Hindlimb muscle (tissue), 1 donor: ENCODE data around the gene NTMT2. TPM values are rescaled to one million over a fixed set of nuclear protein-coding genes. Genes with fewer than 3 reads are reported as not detected.
A peak's percentile ranks its signal among the peaks of the same experiment; 100 is the strongest.
"Not testable (repeated sequence)": the region's sequence is repeated elsewhere in the genome, so short reads cannot be mapped to it uniquely, and the experiment has no call there.

Experiments used
- DNase-seq: peaks from one replicate; pipeline ENCODE4 v3.0.0-alpha.2; 2013
- polyA plus RNA-seq: library from polyadenylated mRNA; unstranded; fragments of 120-200 nt; gene quantifications from one replicate; pipeline ENCODE4 v1.2.1, GENCODE V29; 2013; ENCODE audit not compliant: insufficient read length

NTMT2 gene
- polyA plus RNA-seq, result 10.6 TPM

GRCh38 chr1:170145770-170146676 is at the start of gene NTMT2:
NTMT2 (plus strand) TSS chr1:170145959; CDS start chr1:170146108, 149 bp downstream.
- no peak for DNase-seq

- no peak for DNase-seq
Measured at GRCh38 chr1:170095976-170096748, 49.6 kb upstream of the NTMT2 start.

GRCh38 chr1:170096806-170097340 is 48.9 kb upstream of the NTMT2 start:
- no peak for DNase-seq

- no peak for DNase-seq
Measured at GRCh38 chr1:170097449-170097948, 48.3 kb upstream of the NTMT2 start.

GRCh38 chr1:170113140-170113539 is 32.6 kb upstream of the NTMT2 start:
- not testable (repeated sequence) for DNase-seq

- DNase-seq, result no peak
Measured at GRCh38 chr1:170114906-170115305, 30.9 kb upstream of the NTMT2 start.

- DNase-seq, result no peak
Measured at GRCh38 chr1:170122366-170122765, 23.4 kb upstream of the NTMT2 start.

GRCh38 chr1:170125269-170125668 is 20.5 kb upstream of the NTMT2 start:
- no peak for DNase-seq

- DNase-seq, result no peak
Measured at GRCh38 chr1:170126696-170127095, 19.1 kb upstream of the NTMT2 start.

- no peak for DNase-seq
Measured at GRCh38 chr1:170131450-170131849, 14.3 kb upstream of the NTMT2 start.

GRCh38 chr1:170131984-170132383 is 13.8 kb upstream of the NTMT2 start:
- DNase-seq, result no peak

GRCh38 chr1:170133766-170134495 is 11.8 kb upstream of the NTMT2 start:
- DNase-seq, result peak; percentile 78

GRCh38 chr1:170134521-170134920 is 11.2 kb upstream of the NTMT2 start:
- DNase-seq, result peak; percentile 72

- no peak for DNase-seq
Measured at GRCh38 chr1:170140371-170140770, 5.4 kb upstream of the NTMT2 start.

GRCh38 chr1:170145061-170145460 is 698 bp upstream of the NTMT2 start:
- DNase-seq, result no peak

- no peak for DNase-seq
Measured at GRCh38 chr1:170146720-170147263, 1.0 kb downstream of the NTMT2 start.

- DNase-seq, result no peak
Measured at GRCh38 chr1:170149241-170149640, 3.5 kb downstream of the NTMT2 start.

GRCh38 chr1:170150016-170150415 is 4.3 kb downstream of the NTMT2 start:
- no peak for DNase-seq

GRCh38 chr1:170150921-170151320 is 5.2 kb downstream of the NTMT2 start:
- DNase-seq, result no peak

GRCh38 chr1:170153417-170153816 is 7.7 kb downstream of the NTMT2 start:
- DNase-seq, result no peak

- DNase-seq, result no peak
Measured at GRCh38 chr1:170155055-170155454, 9.3 kb downstream of the NTMT2 start.

GRCh38 chr1:170156594-170156993 is 10.8 kb downstream of the NTMT2 start:
- no peak for DNase-seq
